SK-N-SH treated with all-trans-retinoic acid at 6 μM for 48 hours (cell line): ENCODE data around the gene TMTC2.

ENCODE experiments used
- ATAC-seq: fragments of 200-7000 bp; cut with Tn5 transposase; 3 replicates; pipeline ENCODE4 v1.9.1; 2020; ENCODE audit warnings: mild to moderate bottlenecking, moderate library complexity
- ARNTL ChIP-seq: fragments of 450-650 bp; formaldehyde crosslinking; IDR thresholded peaks from 2 replicates; pipeline ENCODE4 v1.5.0; 2020; ENCODE audit warnings: low read depth, mild to moderate bottlenecking, moderate library complexity, borderline replicate concordance
- BACH2 ChIP-seq: fragments of 250-450 bp; sonication (Bioruptor Pico); IDR thresholded peaks from 2 replicates; pipeline ENCODE4 v1.9.0; 2021; ENCODE audit warnings: mild to moderate bottlenecking, borderline replicate concordance
- CSDC2 ChIP-seq: fragments of 250-450 bp; sonication (Bioruptor Pico); IDR thresholded peaks from 2 replicates; pipeline ENCODE4 v1.5.0; 2020; ENCODE audit warnings: mild to moderate bottlenecking, moderate library complexity
- ESRRG ChIP-seq: fragments of 250-450 bp; sonication (Bioruptor Pico); IDR thresholded peaks from 2 replicates; pipeline ENCODE4 v1.6.1; 2021; ENCODE audit warnings: mild to moderate bottlenecking
- GLIS3 ChIP-seq: fragments of 250-450 bp; sonication (Bioruptor Pico); IDR thresholded peaks from 2 replicates; pipeline ENCODE4 v1.5.0; 2020; ENCODE audit warnings: mild to moderate bottlenecking, moderate library complexity
- ISL1 ChIP-seq: fragments of 250-450 bp; sonication (Bioruptor Pico); IDR thresholded peaks from 2 replicates; pipeline ENCODE4 v2.1.2; 2022; ENCODE audit warnings: mild to moderate bottlenecking, moderate library complexity
- OSR1 ChIP-seq: fragments of 250-450 bp; sonication (Bioruptor Pico); IDR thresholded peaks from 2 replicates; pipeline ENCODE4 v1.8.0; 2022; ENCODE audit warnings: moderate library complexity, mild to moderate bottlenecking, inconsistent platforms
- PPARA ChIP-seq: fragments of 250-450 bp; sonication (Bioruptor Pico); IDR thresholded peaks from 2 replicates; pipeline ENCODE4 v1.5.0; 2020; ENCODE audit warnings: mild to moderate bottlenecking, borderline replicate concordance
- SNAI2 ChIP-seq: fragments of 250-450 bp; sonication (Bioruptor Pico); IDR thresholded peaks from 2 replicates; pipeline ENCODE4 v1.5.0; 2020; ENCODE audit warnings: mild to moderate bottlenecking, moderate library complexity
- TCF4 ChIP-seq: fragments of 250-450 bp; sonication (Bioruptor Pico); IDR thresholded peaks from 2 replicates; pipeline ENCODE4 v1.8.0; 2021; ENCODE audit warnings: mild to moderate bottlenecking, moderate library complexity, borderline replicate concordance
- TOX ChIP-seq: fragments of 250-450 bp; sonication (Bioruptor Pico); IDR thresholded peaks from 2 replicates; pipeline ENCODE4 v1.8.0; 2021; ENCODE audit warnings: mild to moderate bottlenecking, moderate library complexity, borderline replicate concordance
- ZC3H10 ChIP-seq: fragments of 250-450 bp; sonication (Bioruptor Pico); IDR thresholded peaks from 2 replicates; pipeline ENCODE4 v1.5.1; 2021; ENCODE audit warnings: mild to moderate bottlenecking, moderate library complexity
- ZFP3 ChIP-seq: fragments of 250-450 bp; sonication (Bioruptor Pico); IDR thresholded peaks from 2 replicates; pipeline ENCODE4 v1.5.0; 2020; ENCODE audit warnings: mild to moderate bottlenecking, moderate library complexity
- ZFP30 ChIP-seq: fragments of 450-650 bp; formaldehyde crosslinking; IDR thresholded peaks from 2 replicates; pipeline ENCODE4 v1.5.0; 2022; ENCODE audit warnings: mild to moderate bottlenecking, moderate library complexity
- ZNF70 ChIP-seq: fragments of 450-650 bp; formaldehyde crosslinking; IDR thresholded peaks from 2 replicates; pipeline ENCODE4 v1.5.0; 2020; ENCODE audit warnings: mild to moderate bottlenecking, moderate library complexity
- ZNF8 ChIP-seq: fragments of 450-650 bp; formaldehyde crosslinking; IDR thresholded peaks from 2 replicates; pipeline ENCODE4 v1.5.0; 2020; ENCODE audit warnings: mild to moderate bottlenecking, moderate library complexity
- TF ChIP-seq, protein P1 (sequence below): fragments of 250-450 bp; sonication (Bioruptor Pico); IDR thresholded peaks from 2 replicates; pipeline ENCODE4 v1.8.0; 2020; ENCODE audit warnings: mild to moderate bottlenecking, moderate library complexity, borderline replicate concordance
- TF ChIP-seq, protein P2 (sequence below): fragments of 250-450 bp; sonication (Bioruptor Pico); IDR thresholded peaks from 2 replicates; pipeline ENCODE4 v1.8.0; 2021; ENCODE audit warnings: low read depth, mild to moderate bottlenecking, moderate library complexity, borderline replicate concordance
- TF ChIP-seq, protein P3 (sequence below): fragments of 250-450 bp; sonication (Bioruptor Pico); IDR thresholded peaks from 2 replicates; pipeline ENCODE4 v1.5.1; 2020; ENCODE audit warnings: low read depth, mild to moderate bottlenecking, moderate library complexity
- TF ChIP-seq, protein P4 (sequence below): fragments of 250-450 bp; sonication (Bioruptor Pico); IDR thresholded peaks from 2 replicates; pipeline ENCODE4 v1.5.0; 2020; ENCODE audit warnings: mild to moderate bottlenecking, moderate library complexity

The TMTC2 gene

DNA sequence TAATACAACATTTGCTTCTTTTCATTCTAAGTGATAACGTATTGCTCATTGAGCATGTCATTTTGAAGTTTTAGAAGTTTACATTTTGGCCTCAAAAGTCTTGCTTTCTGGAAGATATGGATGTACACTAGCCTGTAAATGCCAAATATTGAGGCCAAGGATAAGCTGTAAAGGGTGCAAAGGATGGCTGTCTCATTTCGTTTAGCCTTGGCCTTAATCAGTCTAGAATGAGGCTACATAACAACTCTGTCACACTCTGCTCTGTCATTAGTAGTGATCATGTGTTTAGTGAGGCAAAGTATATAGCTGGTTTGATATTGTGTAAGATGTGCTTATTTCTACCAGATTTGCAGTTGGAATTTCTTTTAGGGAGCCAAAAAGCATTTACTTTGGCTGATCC is 344.5 kb downstream of the TMTC2 start:
- TF ChIP-seq ZFP30 (CRISPR knock-in tag) (no peak), ARNTL (CRISPR knock-in tag) (no peak), ISL1 (CRISPR knock-in tag) (no peak)
- no peak for ATAC-seq

DNA sequence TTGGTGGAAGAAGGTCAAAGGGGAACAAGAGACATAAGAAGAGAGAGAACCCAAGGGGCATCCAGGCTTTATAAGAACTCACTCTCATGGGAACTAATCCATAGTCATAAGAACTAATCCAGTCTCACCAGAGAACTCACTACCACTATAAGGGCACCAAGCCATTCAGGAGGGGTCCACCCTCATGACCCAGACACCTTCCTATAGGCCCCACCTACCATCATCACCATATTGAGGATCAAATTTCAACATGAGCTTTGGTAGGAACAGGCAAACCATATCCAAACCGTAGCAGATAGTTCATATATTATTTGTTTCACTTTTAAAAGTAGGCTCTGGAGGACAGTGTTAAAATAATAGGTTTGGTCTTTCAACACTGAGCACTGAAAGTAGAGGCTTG is 350.1 kb downstream of the TMTC2 start:
- no peak for ATAC-seq
- TF ChIP-seq ZNF8 (CRISPR knock-in tag) (no peak), OSR1 (CRISPR knock-in tag) (no peak), ARNTL (CRISPR knock-in tag) (no peak), PPARA (CRISPR knock-in tag) (no peak)
- TF ChIP-seq, protein P1, sequence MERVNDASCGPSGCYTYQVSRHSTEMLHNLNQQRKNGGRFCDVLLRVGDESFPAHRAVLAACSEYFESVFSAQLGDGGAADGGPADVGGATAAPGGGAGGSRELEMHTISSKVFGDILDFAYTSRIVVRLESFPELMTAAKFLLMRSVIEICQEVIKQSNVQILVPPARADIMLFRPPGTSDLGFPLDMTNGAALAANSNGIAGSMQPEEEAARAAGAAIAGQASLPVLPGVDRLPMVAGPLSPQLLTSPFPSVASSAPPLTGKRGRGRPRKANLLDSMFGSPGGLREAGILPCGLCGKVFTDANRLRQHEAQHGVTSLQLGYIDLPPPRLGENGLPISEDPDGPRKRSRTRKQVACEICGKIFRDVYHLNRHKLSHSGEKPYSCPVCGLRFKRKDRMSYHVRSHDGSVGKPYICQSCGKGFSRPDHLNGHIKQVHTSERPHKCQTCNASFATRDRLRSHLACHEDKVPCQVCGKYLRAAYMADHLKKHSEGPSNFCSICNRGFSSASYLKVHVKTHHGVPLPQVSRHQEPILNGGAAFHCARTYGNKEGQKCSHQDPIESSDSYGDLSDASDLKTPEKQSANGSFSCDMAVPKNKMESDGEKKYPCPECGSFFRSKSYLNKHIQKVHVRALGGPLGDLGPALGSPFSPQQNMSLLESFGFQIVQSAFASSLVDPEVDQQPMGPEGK = no peak
- TF ChIP-seq, protein P2, sequence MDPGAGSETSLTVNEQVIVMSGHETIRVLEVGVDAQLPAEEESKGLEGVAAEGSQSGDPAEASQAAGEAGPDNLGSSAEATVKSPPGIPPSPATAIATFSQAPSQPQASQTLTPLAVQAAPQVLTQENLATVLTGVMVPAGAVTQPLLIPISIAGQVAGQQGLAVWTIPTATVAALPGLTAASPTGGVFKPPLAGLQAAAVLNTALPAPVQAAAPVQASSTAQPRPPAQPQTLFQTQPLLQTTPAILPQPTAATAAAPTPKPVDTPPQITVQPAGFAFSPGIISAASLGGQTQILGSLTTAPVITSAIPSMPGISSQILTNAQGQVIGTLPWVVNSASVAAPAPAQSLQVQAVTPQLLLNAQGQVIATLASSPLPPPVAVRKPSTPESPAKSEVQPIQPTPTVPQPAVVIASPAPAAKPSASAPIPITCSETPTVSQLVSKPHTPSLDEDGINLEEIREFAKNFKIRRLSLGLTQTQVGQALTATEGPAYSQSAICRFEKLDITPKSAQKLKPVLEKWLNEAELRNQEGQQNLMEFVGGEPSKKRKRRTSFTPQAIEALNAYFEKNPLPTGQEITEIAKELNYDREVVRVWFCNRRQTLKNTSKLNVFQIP (CRISPR knock-in tag) = no peak
- TF ChIP-seq, protein P3, sequence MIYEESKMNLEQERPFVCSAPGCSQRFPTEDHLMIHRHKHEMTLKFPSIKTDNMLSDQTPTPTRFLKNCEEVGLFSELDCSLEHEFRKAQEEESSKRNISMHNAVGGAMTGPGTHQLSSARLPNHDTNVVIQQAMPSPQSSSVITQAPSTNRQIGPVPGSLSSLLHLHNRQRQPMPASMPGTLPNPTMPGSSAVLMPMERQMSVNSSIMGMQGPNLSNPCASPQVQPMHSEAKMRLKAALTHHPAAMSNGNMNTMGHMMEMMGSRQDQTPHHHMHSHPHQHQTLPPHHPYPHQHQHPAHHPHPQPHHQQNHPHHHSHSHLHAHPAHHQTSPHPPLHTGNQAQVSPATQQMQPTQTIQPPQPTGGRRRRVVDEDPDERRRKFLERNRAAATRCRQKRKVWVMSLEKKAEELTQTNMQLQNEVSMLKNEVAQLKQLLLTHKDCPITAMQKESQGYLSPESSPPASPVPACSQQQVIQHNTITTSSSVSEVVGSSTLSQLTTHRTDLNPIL = no peak

DNA sequence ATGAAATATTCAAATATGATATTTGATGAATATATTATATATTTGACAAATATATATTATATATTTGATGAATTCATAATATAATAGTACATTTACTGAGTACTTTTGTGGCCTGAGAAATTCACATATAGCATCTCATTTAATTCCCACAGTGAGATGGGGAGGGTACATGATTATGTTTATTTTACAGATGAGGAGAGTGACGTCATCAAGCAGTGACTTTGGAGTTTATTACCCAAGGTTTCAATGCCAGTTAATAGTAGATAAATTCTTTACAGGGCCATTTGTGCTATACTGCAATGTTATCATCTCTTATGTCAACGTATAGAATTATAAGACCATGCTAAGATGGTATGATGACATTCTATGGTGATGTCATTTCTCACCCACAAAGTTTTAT is 352.7 kb downstream of the TMTC2 start:
- TF ChIP-seq, protein P1 = no peak
- TF ChIP-seq ZNF8 (CRISPR knock-in tag) (no peak), CSDC2 (CRISPR knock-in tag) (no peak)
- ATAC-seq = no peak

DNA sequence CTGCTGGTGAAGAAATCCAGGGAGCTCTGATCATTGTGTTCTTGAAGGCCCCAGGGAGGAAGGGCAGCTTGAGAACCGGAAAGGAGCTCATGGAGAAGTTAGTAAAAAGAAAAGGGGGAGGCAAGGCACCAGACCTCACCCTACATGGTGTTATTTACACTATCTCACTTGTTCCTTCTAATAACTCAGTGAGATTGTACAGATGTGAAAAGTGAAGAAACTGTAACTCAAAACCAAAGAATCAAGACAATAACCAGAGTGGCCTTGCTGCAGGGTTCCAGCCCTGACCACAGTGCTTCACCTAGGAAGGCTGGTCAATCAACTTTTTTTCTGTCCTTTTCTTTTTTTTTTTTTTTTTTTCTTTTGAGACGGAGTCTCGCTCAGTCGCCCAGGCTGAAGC is 353.6 kb downstream of the TMTC2 start:
- TF ChIP-seq PPARA (CRISPR knock-in tag) (no peak), ZFP30 (CRISPR knock-in tag) (no peak), ISL1 (CRISPR knock-in tag) (no peak), TCF4 (CRISPR knock-in tag) (no peak), ZNF70 (CRISPR knock-in tag) (no peak), ZFP3 (CRISPR knock-in tag) (no peak), ARNTL (CRISPR knock-in tag) (no peak)
- TF ChIP-seq, protein P3 = no peak
- no peak for ATAC-seq

DNA sequence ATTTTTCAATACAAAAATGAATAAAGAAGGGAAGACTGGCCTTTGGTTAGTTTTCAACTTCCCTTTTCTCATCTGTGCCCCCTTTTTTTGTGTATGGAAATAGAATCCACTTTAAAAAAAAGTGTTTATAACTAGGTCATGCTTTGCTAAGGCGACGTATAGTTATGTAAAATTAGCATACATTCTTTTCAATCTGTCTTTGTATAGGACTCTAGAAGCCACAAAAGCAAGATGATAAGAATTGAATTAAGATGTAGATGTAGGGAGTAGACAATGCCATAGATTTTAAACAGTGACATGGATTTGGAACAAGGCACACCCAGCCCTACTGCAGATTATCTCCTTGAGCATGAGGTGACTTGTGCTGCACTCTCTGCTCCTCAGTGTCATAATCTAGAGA is 354.3 kb downstream of the TMTC2 start:
- no peak for ATAC-seq
- TF ChIP-seq BACH2 (CRISPR knock-in tag) (no peak), ZNF8 (CRISPR knock-in tag) (no peak), ESRRG (CRISPR knock-in tag) (no peak), OSR1 (CRISPR knock-in tag) (no peak), TCF4 (CRISPR knock-in tag) (no peak), ARNTL (CRISPR knock-in tag) (no peak), CSDC2 (CRISPR knock-in tag) (no peak), PPARA (CRISPR knock-in tag) (no peak), ZFP30 (CRISPR knock-in tag) (no peak), ZC3H10 (CRISPR knock-in tag) (no peak), GLIS3 (no peak), TOX (no peak), ISL1 (CRISPR knock-in tag) (no peak), SNAI2 (CRISPR knock-in tag) (no peak)
- TF ChIP-seq, protein P3 = no peak
- TF ChIP-seq, protein P4, sequence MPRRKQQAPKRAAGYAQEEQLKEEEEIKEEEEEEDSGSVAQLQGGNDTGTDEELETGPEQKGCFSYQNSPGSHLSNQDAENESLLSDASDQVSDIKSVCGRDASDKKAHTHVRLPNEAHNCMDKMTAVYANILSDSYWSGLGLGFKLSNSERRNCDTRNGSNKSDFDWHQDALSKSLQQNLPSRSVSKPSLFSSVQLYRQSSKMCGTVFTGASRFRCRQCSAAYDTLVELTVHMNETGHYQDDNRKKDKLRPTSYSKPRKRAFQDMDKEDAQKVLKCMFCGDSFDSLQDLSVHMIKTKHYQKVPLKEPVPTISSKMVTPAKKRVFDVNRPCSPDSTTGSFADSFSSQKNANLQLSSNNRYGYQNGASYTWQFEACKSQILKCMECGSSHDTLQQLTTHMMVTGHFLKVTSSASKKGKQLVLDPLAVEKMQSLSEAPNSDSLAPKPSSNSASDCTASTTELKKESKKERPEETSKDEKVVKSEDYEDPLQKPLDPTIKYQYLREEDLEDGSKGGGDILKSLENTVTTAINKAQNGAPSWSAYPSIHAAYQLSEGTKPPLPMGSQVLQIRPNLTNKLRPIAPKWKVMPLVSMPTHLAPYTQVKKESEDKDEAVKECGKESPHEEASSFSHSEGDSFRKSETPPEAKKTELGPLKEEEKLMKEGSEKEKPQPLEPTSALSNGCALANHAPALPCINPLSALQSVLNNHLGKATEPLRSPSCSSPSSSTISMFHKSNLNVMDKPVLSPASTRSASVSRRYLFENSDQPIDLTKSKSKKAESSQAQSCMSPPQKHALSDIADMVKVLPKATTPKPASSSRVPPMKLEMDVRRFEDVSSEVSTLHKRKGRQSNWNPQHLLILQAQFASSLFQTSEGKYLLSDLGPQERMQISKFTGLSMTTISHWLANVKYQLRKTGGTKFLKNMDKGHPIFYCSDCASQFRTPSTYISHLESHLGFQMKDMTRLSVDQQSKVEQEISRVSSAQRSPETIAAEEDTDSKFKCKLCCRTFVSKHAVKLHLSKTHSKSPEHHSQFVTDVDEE (CRISPR knock-in tag) = no peak
